Neuronal stem cell (in vitro differentiated cells): ENCODE data around the gene FLCN.
"Not testable (repeated sequence)": the region's sequence is repeated elsewhere in the genome, so short reads cannot be mapped to it uniquely, and the experiment has no call there.

Source experiments
- DNase-seq: peaks from one replicate; pipeline ENCODE4 v3.0.0-alpha.2; 2013; ENCODE audit warnings: low spot score
- H2AFZ ChIP-seq: one replicate; pipeline ENCODE4 v1.6.1; 2013; ENCODE audit warnings: mild to moderate bottlenecking, low read length, inconsistent platforms
- H2AK5ac ChIP-seq: 2 replicates; pipeline ENCODE4 v1.6.1; 2013; ENCODE audit warnings: low read depth, mild to moderate bottlenecking, inconsistent platforms, low read length, moderate library complexity, mixed read lengths
- H2BK120ac ChIP-seq: 2 replicates; pipeline ENCODE4 v1.6.1; 2013; ENCODE audit warnings: low read depth, mild to moderate bottlenecking, inconsistent platforms, low read length, moderate library complexity, mixed read lengths
- H2BK12ac ChIP-seq: one replicate; pipeline ENCODE4 v1.6.1; 2013; ENCODE audit warnings: low read length, inconsistent platforms
- H2BK15ac ChIP-seq: 2 replicates; pipeline ENCODE4 v1.6.1; 2013; ENCODE audit warnings: mild to moderate bottlenecking, low read length, inconsistent platforms, mixed read lengths
- H2BK5ac ChIP-seq: one replicate; pipeline ENCODE4 v1.6.1; 2013; ENCODE audit warnings: inconsistent platforms, mild to moderate bottlenecking, low read length, moderate library complexity
- H3K14ac ChIP-seq: one replicate; pipeline ENCODE4 v1.6.1; 2013; ENCODE audit warnings: low read length, inconsistent platforms
- H3K18ac ChIP-seq: 2 replicates; pipeline ENCODE4 v1.6.1; 2013; ENCODE audit warnings: low read length, inconsistent platforms
- H3K23ac ChIP-seq: 2 replicates; pipeline ENCODE4 v1.6.1; 2013; ENCODE audit warnings: low read depth, mild to moderate bottlenecking, mixed read lengths, low read length, inconsistent platforms; ENCODE audit not compliant: poor library complexity
- H3K27ac ChIP-seq: replicated peaks from 3 replicates; pipeline ENCODE4 v1.5.1; 2013; ENCODE audit warnings: low read length, inconsistent platforms
- H3K27me3 ChIP-seq, 3 experiments: 2 replicates each; pipeline ENCODE4 v1.6.1; 2013; ENCODE audit warnings: low read length in 3 of 3, mild to moderate bottlenecking in 2 of 3, inconsistent platforms in 1 of 3, low read depth in 1 of 3, mixed read lengths in 1 of 3, moderate library complexity in 1 of 3; ENCODE audit not compliant: control insufficient read depth in 3 of 3, insufficient read depth in 3 of 3
- H3K36me3 ChIP-seq, 2 donors: replicated peaks in 1 of 2; 2 replicates each; pipeline ENCODE4 v1.6.1; 2013; ENCODE audit warnings: low read length in 2 of 2; ENCODE audit not compliant: control insufficient read depth in 2 of 2, insufficient read depth in 2 of 2
- H3K4ac ChIP-seq: 2 replicates; pipeline ENCODE4 v1.6.1; 2013; ENCODE audit warnings: inconsistent platforms, mild to moderate bottlenecking, low read length, moderate library complexity
- H3K4me1 ChIP-seq, 2 donors: 1 replicate in 1 of 2; 2 replicates in 1 of 2; pipeline ENCODE4 v1.6.1; 2013; ENCODE audit warnings: low read length in 2 of 2, low read depth in 1 of 2; ENCODE audit not compliant: control insufficient read depth in 2 of 2, insufficient read depth in 1 of 2
- H3K4me2 ChIP-seq: one replicate; pipeline ENCODE4 v1.6.1; 2013; ENCODE audit warnings: mild to moderate bottlenecking, low read length, inconsistent platforms; ENCODE audit not compliant: insufficient read depth, poor library complexity, severe bottlenecking
- H3K4me3 ChIP-seq, 2 donors: 2 replicates each; pipeline ENCODE4 v1.5.1; 2013; ENCODE audit warnings: low read length in 2 of 2, mild to moderate bottlenecking in 2 of 2, inconsistent platforms in 1 of 2, moderate library complexity in 1 of 2
- H3K79me1 ChIP-seq: one replicate; pipeline ENCODE4 v1.6.1; 2013; ENCODE audit warnings: low read depth, mild to moderate bottlenecking, inconsistent platforms, low read length, moderate library complexity
- H3K9ac ChIP-seq: one replicate; pipeline ENCODE4 v1.6.1; 2013; ENCODE audit warnings: mild to moderate bottlenecking, low read depth, low read length, inconsistent platforms; ENCODE audit not compliant: poor library complexity
- H3K9me3 ChIP-seq, 2 donors: replicated peaks in 1 of 2; 2 replicates each; pipeline versions ENCODE3 to v1.6.1; 2013; ENCODE audit warnings: low read length in 2 of 2, mild to moderate bottlenecking in 2 of 2, inconsistent platforms in 1 of 2, low read depth in 1 of 2, mixed read lengths in 1 of 2, moderate library complexity in 1 of 2; ENCODE audit not compliant: control insufficient read depth in 2 of 2, insufficient read depth in 1 of 2
- H4K8ac ChIP-seq: one replicate; pipeline ENCODE4 v1.6.1; 2013; ENCODE audit warnings: low read depth, mild to moderate bottlenecking, inconsistent platforms, low read length, moderate library complexity
- H4K91ac ChIP-seq: one replicate; pipeline ENCODE4 v1.6.1; 2013; ENCODE audit warnings: low read length, low read depth, mild to moderate bottlenecking, inconsistent platforms; ENCODE audit not compliant: poor library complexity
- WGBS, 2 donors: extraction: QIAGEN DNeasy Blood & Tissue Kit; methylation state at CpG; one replicate each; pipeline ENCODE4 v1.1.7; 2013; ENCODE audit warnings: missing lambda C conversion rate in 2 of 2, mixed read lengths in 1 of 2; ENCODE audit not compliant: insufficient read length in 2 of 2, insufficient replicate concordance in 1 of 2; ENCODE audit errors: extremely low coverage in 2 of 2; 5-methylcytosine and 5-hydroxymethylcytosine counted together

The FLCN gene

DNA sequence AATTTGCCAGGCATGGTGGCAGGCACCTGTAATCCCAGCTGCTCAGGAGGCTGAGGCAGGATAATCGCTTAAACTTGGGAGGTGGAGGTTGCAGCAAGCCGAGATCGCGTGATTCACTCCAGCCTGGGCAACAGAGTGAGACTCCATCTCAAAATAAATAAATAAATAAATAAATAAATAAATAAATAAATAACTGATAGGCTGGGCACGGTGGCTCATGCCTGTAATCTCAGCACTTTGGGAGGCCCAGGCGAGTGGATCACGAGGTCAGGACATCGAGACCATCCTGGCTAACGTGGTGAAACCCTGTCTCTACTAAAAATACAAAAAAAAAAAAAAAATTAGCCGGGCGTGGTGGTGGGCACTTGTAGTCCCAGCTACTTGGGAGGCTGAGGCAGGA is 18.7 kb upstream of the FLCN start:
- H4K8ac ChIP-seq, H3K79me1 ChIP-seq, H2BK15ac ChIP-seq, H3K9me3 ChIP-seq, H3K4me3 ChIP-seq, H3K23ac ChIP-seq, H2AK5ac ChIP-seq, H3K14ac ChIP-seq, H2BK5ac ChIP-seq, H3K27ac ChIP-seq, H3K4me1 ChIP-seq, H3K9ac ChIP-seq, H2BK12ac ChIP-seq, H2AFZ ChIP-seq, H3K27me3 ChIP-seq, H3K4me2 ChIP-seq, DNase-seq, H4K91ac ChIP-seq, H2BK120ac ChIP-seq, H3K18ac ChIP-seq, H3K4ac ChIP-seq: not testable (repeated sequence)
- H3K36me3 ChIP-seq = peaks cover 33 to 87% of the 10 kb centered on the region in 2 donors
- WGBS, 2 donors = no CpG with 5 or more reads among the region's 11 CpGs

DNA sequence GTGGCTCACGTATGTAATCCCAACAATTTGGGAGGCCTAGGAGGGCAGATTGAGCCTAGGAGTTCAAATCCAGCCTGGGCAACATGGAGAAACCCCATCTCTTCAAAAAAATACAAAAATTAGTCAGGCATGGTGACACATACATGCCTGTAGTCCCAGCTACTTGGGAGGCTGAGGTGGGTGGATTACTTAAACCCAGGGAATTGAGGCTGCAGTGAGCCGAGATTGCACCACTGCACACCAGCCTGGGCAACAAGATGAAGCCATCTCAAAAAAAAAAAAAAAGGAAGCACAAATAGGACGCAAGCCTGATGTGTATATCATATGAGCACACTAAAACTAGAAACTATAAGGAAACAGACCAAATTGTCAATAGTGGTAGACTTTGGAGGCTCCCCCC is 17.1 kb upstream of the FLCN start:
- no peak overlapping the region for H3K4me2 ChIP-seq
- no peak overlapping the region for H4K91ac ChIP-seq
- no peak overlapping the region for H3K18ac ChIP-seq
- no peak overlapping the region for H2AK5ac ChIP-seq
- H3K4me1 ChIP-seq = no peaks in the 10 kb centered on the region
- peaks cover 22 to 85% of the 10 kb centered on the region in 2 donors for H3K36me3 ChIP-seq
- H3K4ac ChIP-seq = no peak overlapping the region
- no peak overlapping the region for H3K14ac ChIP-seq
- no CpG with 5 or more reads among the region's 3 CpGs for WGBS, 2 donors
- no peak overlapping the region for H4K8ac ChIP-seq
- H3K27ac ChIP-seq = no peak overlapping the region
- no peak overlapping the region for H2BK15ac ChIP-seq
- no peak overlapping the region for H2BK120ac ChIP-seq
- H3K27me3 ChIP-seq = no peaks in the 10 kb centered on the region
- no peak for DNase-seq
- no peak overlapping the region for H3K4me3 ChIP-seq
- no peak overlapping the region for H2BK12ac ChIP-seq
- H3K23ac ChIP-seq = no peak overlapping the region
- no peaks in the 10 kb centered on the region for H3K79me1 ChIP-seq
- H2BK5ac ChIP-seq = no peak overlapping the region
- H2AFZ ChIP-seq = no peak overlapping the region
- H3K9ac ChIP-seq = no peak overlapping the region
- no peaks in the 10 kb centered on the region for H3K9me3 ChIP-seq

DNA sequence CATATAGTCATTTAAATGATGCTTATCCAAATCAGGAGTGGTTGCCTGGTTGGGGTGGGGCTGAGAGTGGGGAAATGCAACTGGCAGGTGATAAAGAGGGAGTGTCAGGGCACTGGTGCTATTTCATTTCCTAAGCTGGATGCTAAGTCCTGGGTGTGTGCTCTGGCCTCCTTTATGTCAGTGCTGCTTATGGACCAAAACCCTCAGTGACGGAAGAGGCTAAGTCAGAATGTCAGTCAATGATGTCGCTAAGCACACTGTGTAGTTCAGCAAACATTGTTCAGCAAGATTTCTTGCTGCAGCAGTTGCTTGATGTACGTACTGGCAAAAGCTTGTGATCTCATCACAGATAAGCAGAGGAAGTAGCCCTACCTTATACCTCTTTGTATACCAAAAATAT is 16.4 kb upstream of the FLCN start:
- Histone ChIP-seq H4K91ac (no peak overlapping the region), H3K9ac (no peak overlapping the region), H3K23ac (no peak overlapping the region), H2AFZ (no peak overlapping the region), H3K14ac (no peak overlapping the region), H2BK120ac (no peak overlapping the region), H3K4me3 (no peak overlapping the region), H3K9me3 (no peaks in the 10 kb centered on the region), H2BK12ac (no peak overlapping the region), H2AK5ac (no peak overlapping the region), H3K4ac (no peak overlapping the region), H4K8ac (no peak overlapping the region), H3K18ac (no peak overlapping the region), H2BK15ac (no peak overlapping the region), H3K36me3 (peaks cover 21 to 85% of the 10 kb centered on the region in 2 donors), H3K4me2 (no peak overlapping the region), H3K27ac (no peak overlapping the region), H2BK5ac (no peak overlapping the region), H3K27me3 (no peaks in the 10 kb centered on the region), H3K4me1 (no peaks in the 10 kb centered on the region), H3K79me1 (no peaks in the 10 kb centered on the region)
- WGBS, 2 donors = no CpG with 5 or more reads among the region's 3 CpGs
- no peak for DNase-seq

DNA sequence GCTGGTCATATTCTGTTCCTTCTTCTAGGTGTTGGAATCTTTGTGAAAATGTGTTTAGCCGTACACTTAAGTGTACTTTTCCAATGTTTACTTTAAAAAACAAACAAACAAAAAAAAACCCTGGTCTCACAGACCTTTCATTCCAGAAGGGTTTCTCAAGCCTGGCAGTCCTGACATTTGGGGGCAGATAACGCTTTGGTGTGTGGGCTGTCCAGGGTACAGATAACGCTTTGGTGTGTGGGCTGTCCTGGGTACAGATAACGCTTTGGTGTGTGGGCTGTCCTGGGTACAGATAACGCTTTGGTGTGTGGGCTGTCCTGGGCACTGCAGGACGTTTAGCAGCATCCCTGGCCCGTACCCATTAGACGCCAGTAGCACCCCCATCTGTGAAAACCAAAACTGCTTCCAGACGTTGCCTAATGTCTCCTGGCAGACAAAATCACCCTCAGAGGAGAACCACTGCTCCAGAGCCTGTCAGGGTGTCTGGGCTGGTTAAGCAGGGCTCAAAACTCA is 15.2 kb upstream of the FLCN start:
- no peak for DNase-seq
- H2BK12ac ChIP-seq = no peak overlapping the region
- no peak overlapping the region for H2BK15ac ChIP-seq
- no peak overlapping the region for H4K91ac ChIP-seq
- no peaks in the 10 kb centered on the region for H3K79me1 ChIP-seq
- no peak overlapping the region for H2BK5ac ChIP-seq
- no peak overlapping the region for H3K18ac ChIP-seq
- no peak overlapping the region for H4K8ac ChIP-seq
- no peak overlapping the region for H3K9ac ChIP-seq
- H3K4ac ChIP-seq = no peak overlapping the region
- no peak overlapping the region for H3K27ac ChIP-seq
- WGBS, 2 donors = no CpG with 5 or more reads among the region's 9 CpGs
- no peaks in the 10 kb centered on the region for H3K9me3 ChIP-seq
- H3K4me3 ChIP-seq = no peak overlapping the region
- H3K23ac ChIP-seq = no peak overlapping the region
- H2AFZ ChIP-seq = no peak overlapping the region
- H3K27me3 ChIP-seq = no peaks in the 10 kb centered on the region
- H3K4me2 ChIP-seq = no peak overlapping the region
- H3K36me3 ChIP-seq = peaks cover 25 to 87% of the 10 kb centered on the region in 2 donors
- H2AK5ac ChIP-seq = no peak overlapping the region
- no peak overlapping the region for H2BK120ac ChIP-seq
- no peaks in the 10 kb centered on the region for H3K4me1 ChIP-seq
- H3K14ac ChIP-seq = no peak overlapping the region
